ENCODE results near the gene TNK1.
"Not testable (repeated sequence)": the region's sequence is repeated elsewhere in the genome, so short reads cannot be mapped to it uniquely, and the experiment has no call there.

Gene TNK1

GRCh38 chr17:7380855-7381683 is at the start of gene TNK1:
Gene TNK1 (plus strand): TSS chr17:7381089. CDS start chr17:7382927, 1,838 bp downstream.
- no peak for DNase-seq

GRCh38 chr17:7332111-7332510 is 48.8 kb upstream of the TNK1 start:
- DNase-seq: no peak

- not testable (repeated sequence) for DNase-seq
These were observed 48.3 kb upstream of the TNK1 start for GRCh38 chr17:7332600-7333069.

DNA sequence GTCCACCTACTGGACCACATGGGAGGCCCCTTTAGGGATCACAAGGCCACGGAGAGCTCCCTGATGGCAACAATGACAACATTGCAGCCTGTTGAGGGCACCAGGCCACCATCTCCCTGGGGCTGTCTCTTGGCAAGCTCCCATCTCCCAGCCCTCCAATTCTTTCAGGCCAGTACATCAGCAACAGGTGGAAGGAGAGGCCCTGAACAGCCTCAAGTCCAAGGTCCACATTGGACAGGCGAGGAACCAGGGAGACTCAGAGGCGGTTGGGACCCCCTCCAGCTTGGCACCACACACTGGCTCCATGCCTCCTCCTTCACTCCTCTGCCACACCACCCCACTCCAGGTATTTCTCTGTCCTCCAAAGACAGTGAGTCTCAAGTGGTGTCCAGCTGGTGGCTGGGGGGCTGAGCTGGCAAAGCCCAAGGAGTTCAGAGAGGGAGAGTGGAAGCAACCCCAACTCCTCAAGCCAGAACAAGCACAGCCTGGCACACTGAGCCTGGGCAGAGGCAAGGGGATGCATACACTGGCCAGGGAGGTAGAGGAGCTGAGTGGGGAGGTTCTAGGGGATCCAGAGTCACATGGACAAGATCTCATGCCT is 45.9 kb upstream of the TNK1 start:
- no peak for DNase-seq

GRCh38 chr17:7335765-7336164 is 45.1 kb upstream of the TNK1 start:
- not testable (repeated sequence) for DNase-seq

GRCh38 chr17:7336240-7337175 is 44.4 kb upstream of the TNK1 start, which contains the start of gene ACAP1:
Gene ACAP1 (plus strand): TSS chr17:7336529. CDS start chr17:7336735, 206 bp downstream.
- peak; percentile 82 for DNase-seq

- DNase-seq: not testable (repeated sequence)
These were observed 43.3 kb upstream of the TNK1 start for GRCh38 chr17:7337600-7337999.

DNA sequence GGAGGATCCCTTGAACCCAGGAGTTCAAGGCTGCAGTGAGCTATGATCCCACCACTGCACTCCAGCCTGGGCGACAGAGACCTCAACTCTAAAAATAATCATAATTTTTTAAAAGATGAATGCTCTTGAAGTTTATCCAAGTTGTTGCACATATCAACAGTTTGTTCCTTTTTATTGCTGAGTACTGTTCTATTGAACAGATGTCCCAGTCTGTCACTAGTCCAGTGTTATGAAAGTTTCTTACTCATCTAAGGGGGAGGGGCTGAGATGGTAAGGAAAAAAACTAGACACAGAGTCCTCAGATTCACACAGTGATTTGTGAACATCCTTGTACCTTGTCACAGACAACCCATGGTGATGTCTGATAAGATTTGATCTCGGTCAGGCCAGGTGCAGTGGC is 40.7 kb upstream of the TNK1 start:
- DNase-seq: no peak

GRCh38 chr17:7341842-7342241 is 39.0 kb upstream of the TNK1 start:
- DNase-seq: no peak

DNA sequence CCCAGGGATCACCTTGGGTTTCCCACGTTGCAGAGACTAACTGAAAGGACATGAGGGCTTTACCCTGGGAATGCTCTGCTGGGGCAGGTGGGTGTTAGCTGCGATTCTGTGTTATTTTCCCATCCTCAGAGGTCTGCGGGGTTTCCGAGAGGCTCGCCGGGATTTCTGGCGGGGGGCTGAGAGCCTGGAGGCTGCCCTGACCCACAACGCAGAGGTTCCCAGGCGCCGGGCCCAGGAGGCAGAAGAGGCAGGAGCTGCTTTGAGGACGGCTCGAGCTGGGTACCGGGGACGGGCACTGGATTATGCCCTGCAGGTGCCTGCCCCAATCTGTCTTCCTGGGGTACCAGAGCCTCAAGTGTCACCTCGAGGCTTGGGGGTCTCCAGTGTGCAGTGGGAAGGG is 37.6 kb upstream of the TNK1 start:
- DNase-seq: no peak

GRCh38 chr17:7346761-7347614 is 33.9 kb upstream of the TNK1 start:
- DNase-seq: no peak

GRCh38 chr17:7347630-7348477 is 33.0 kb upstream of the TNK1 start:
- DNase-seq: no peak

DNA sequence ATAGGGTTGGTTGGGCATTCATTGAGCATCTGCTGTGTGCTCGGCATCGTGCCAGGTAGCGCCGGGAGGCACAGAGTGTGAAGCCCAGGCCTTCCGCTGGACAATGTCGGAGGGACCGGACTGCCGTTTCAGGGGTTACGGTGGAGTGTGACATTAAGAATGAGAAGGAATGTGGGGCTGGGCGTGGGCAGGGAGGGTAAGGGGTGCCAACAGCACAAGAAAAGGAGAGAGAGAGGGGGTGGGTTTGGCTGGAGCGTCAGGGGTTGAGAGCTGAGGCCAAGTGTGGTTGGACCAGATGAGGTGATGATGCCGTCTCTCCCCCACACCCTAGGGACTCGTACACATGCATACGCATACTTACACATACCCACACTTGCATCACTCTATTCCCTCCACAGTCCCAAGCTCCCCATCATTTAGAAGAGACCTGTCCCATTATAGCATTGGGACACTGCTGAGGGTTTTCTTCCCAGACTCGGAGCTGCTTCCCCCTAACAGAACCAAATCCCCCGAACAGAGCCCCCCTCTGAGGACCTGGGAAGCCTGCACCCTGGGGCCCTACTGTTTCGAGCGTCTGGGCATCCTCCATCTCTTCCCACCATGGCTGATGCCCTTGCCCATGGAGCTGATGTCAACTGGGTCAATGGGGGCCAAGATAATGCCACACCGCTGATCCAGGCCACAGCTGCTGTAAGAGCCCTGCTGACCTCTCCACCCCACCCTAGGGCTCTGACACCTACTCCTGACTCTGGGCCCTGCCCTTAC is 32.2 kb upstream of the TNK1 start:
- DNase-seq: no peak

GRCh38 chr17:7351665-7352502 is 29.0 kb upstream of the TNK1 start, which contains the start of gene KCTD11:
Gene KCTD11 (plus strand): TSS chr17:7352162.
- peak; percentile 70 for DNase-seq

GRCh38 chr17:7352503-7352889 is 28.4 kb upstream of the TNK1 start:
- DNase-seq: no peak

- no peak for DNase-seq
These were observed 27.8 kb upstream of the TNK1 start for GRCh38 chr17:7352910-7353635.

DNA sequence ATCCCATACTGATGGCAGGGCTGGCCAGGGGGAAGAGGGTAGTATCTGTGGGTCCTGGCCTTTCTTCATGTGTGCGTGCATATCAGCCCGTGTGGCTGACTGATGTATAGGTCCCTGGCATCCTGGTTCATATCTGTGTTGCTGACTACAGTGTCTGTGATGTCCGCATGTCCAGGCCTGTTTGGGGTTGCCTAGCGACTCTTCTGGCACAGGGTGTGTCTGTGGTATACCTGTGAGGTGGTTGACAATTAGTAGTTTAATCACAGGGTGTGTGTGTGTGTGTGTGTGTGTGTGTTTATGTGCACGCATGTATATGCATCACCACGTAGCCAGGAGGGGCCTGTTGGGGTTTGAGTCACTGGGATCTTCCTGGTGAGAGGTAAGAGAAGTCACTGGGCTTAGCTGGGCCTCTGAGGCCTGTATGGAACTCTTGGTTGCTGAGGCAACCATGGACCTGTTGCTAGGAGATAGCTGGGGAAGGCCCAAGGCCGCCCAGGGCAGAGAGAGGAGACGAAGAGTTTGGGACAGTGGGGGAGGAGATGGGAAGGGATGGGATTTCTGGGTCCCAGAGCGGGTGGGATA is 26.5 kb upstream of the TNK1 start:
- DNase-seq: no peak

GRCh38 chr17:7355053-7355452 is 25.8 kb upstream of the TNK1 start, which contains the start of gene TMEM95:
Gene TMEM95 (plus strand): TSS chr17:7355156. CDS start chr17:7355205, 49 bp downstream.
- no peak for DNase-seq

Data from stimulated activated CD4-positive, alpha-beta T cell treated with anti-CD3 and anti-CD28 coated beads, Interleukin-12 subunit alpha, Interleukin-12 subunit beta, amount 100 ng/mL, for 4 hours (primary cell).